Neural cell (in vitro differentiated cells): ENCODE data around the gene SERPINE1. TPM values are rescaled to one million over a fixed set of nuclear protein-coding genes. Genes with fewer than 3 reads are reported as not detected.

ENCODE experiments used
- H2AFZ ChIP-seq: fragments of 200-600, 300-800 bp; sonication (generic), shearing (Covaris generic); 2 replicates; pipeline ENCODE4 v1.6.0; 2014; ENCODE audit warnings: low read depth, mild to moderate bottlenecking, antibody characterized with exemption, low read length, moderate library complexity
- H3F3A ChIP-seq: fragments of 200-600 bp; shearing (Covaris generic); 2 replicates; pipeline ENCODE4 v1.6.1; 2016; ENCODE audit warnings: mild to moderate bottlenecking, moderate library complexity, mixed read lengths, antibody characterized with exemption, low read length; ENCODE audit not compliant: insufficient read depth, poor library complexity, severe bottlenecking
- H3K27ac ChIP-seq: fragments of 200-600, 300-800 bp; sonication (generic), shearing (Covaris generic); 2 replicates; pipeline ENCODE4 v1.5.1; 2014; ENCODE audit warnings: mild to moderate bottlenecking, low read length, moderate library complexity
- H3K27me3 ChIP-seq: fragments of 300-800, 200-600 bp; sonication (generic), shearing (Covaris generic); 2 replicates; pipeline ENCODE4 v1.6.0; 2014; ENCODE audit warnings: mild to moderate bottlenecking, low read depth, low read length, moderate library complexity; ENCODE audit not compliant: insufficient read depth
- H3K36me3 ChIP-seq: fragments of 300-800, 200-600 bp; sonication (generic), shearing (Covaris generic); 2 replicates; pipeline ENCODE4 v1.5.1; 2014; ENCODE audit warnings: mild to moderate bottlenecking, antibody characterized with exemption, low read length, moderate library complexity; ENCODE audit not compliant: insufficient read depth
- H3K4me2 ChIP-seq: fragments of 300-800, 200-600 bp; sonication (generic), shearing (Covaris generic); 2 replicates; pipeline ENCODE4 v1.6.0; 2014; ENCODE audit warnings: mild to moderate bottlenecking, low read length
- H3K4me3 ChIP-seq: fragments of 300-800, 200-600 bp; sonication (generic), shearing (Covaris generic); 2 replicates; pipeline ENCODE4 v1.5.1; 2014; ENCODE audit warnings: mild to moderate bottlenecking, low read length, moderate library complexity
- H3K79me2 ChIP-seq: fragments of 200-600 bp; shearing (Covaris generic); replicated peaks from 2 replicates; pipeline ENCODE4 v1.6.0; 2014; ENCODE audit warnings: mild to moderate bottlenecking, low read length, moderate library complexity; ENCODE audit not compliant: insufficient read depth
- H3K9ac ChIP-seq: fragments of 300-800, 200-600 bp; sonication (generic), shearing (Covaris generic); 2 replicates; pipeline ENCODE4 v1.6.1; 2016; ENCODE audit warnings: mild to moderate bottlenecking, low read length, mixed read lengths
- H3K9me2 ChIP-seq: fragments of 200-600 bp; shearing (Covaris generic); 2 replicates; pipeline ENCODE4 v1.6.1; 2016; ENCODE audit warnings: mild to moderate bottlenecking, low read length, mixed read lengths; ENCODE audit not compliant: insufficient read depth
- H3K9me3 ChIP-seq: fragments of 200-600, 300-800 bp; sonication (generic), shearing (Covaris generic); 2 replicates; pipeline ENCODE4 v1.6.1; 2016; ENCODE audit warnings: mild to moderate bottlenecking, mixed run types, low read length, moderate library complexity, mixed read lengths
- H4K20me1 ChIP-seq: fragments of 200-600 bp; shearing (Covaris generic); 2 replicates; pipeline ENCODE4 v1.6.1; 2016; ENCODE audit warnings: mild to moderate bottlenecking, mixed run types; ENCODE audit not compliant: insufficient read depth
- CTCF ChIP-seq: fragments of 450-650 bp; IDR thresholded peaks from 2 replicates; pipeline ENCODE4 v1.5.1; 2014; ENCODE audit warnings: antibody characterized with exemption, mild to moderate bottlenecking, moderate library complexity; ENCODE audit not compliant: poor library complexity, severe bottlenecking
- EP300 ChIP-seq: fragments of 450-650 bp; conservative IDR thresholded peaks from 2 replicates; pipeline ENCODE4 v1.6.1; 2014; ENCODE audit warnings: antibody characterized with exemption, mild to moderate bottlenecking, moderate library complexity; ENCODE audit not compliant: poor library complexity, severe bottlenecking
- EZH2 ChIP-seq: fragments of 200-600, 300-800 bp; shearing (Covaris generic), sonication (generic); IDR thresholded peaks from 2 replicates; pipeline ENCODE4 v1.6.1; 2014; ENCODE audit warnings: antibody characterized with exemption, low read length, borderline replicate concordance, mild to moderate bottlenecking; ENCODE audit not compliant: insufficient read depth, poor library complexity, severe bottlenecking
- MXI1 ChIP-seq: fragments of 450-650 bp; conservative IDR thresholded peaks from 2 replicates; pipeline ENCODE4 v1.6.1; 2014; ENCODE audit warnings: antibody characterized with exemption, mild to moderate bottlenecking; ENCODE audit not compliant: poor library complexity, severe bottlenecking
- POLR2AphosphoS5 ChIP-seq: IDR thresholded peaks from 2 replicates; pipeline ENCODE4 v1.6.1; 2012
- RAD21 ChIP-seq: fragments of 450-650 bp; conservative IDR thresholded peaks from 2 replicates; pipeline ENCODE4 v1.6.1; 2014; ENCODE audit warnings: antibody characterized with exemption, mild to moderate bottlenecking, moderate library complexity
- REST ChIP-seq: IDR thresholded peaks from 2 replicates; pipeline ENCODE4 v1.6.1; 2012; ENCODE audit warnings: borderline replicate concordance
- SMC3 ChIP-seq: fragments of 450-650 bp; conservative IDR thresholded peaks from 2 replicates; pipeline ENCODE4 v1.6.1; 2014; ENCODE audit warnings: antibody characterized with exemption, mild to moderate bottlenecking, moderate library complexity; ENCODE audit not compliant: poor library complexity
- TAF1 ChIP-seq: IDR thresholded peaks from 2 replicates; pipeline ENCODE4 v1.6.1; 2012; ENCODE audit warnings: low read depth
- polyA plus RNA-seq: library from polyadenylated mRNA; depleted of rRNA; stranded (reverse); fragments of >200 nt; gene quantifications from 2 replicates; pipeline ENCODE4 v1.2.3, GENCODE V29; 2014

The SERPINE1 gene
- polyA plus RNA-seq, 1 donor from 2014 or later: 0.12 TPM

- Histone ChIP-seq H3K4me3 (no peak overlapping the region), H3K9me2 (no peaks in the 10 kb centered on the region), H3K4me2 (no peak overlapping the region), H3K9ac (no peak overlapping the region), H4K20me1 (no peaks in the 10 kb centered on the region), H2AFZ (no peak overlapping the region), H3F3A (no peaks in the 10 kb centered on the region), H3K27ac (no peak overlapping the region), H3K36me3 (no peaks in the 10 kb centered on the region), H3K27me3 (peaks cover 77% of the 10 kb centered on the region), H3K9me3 (no peaks in the 10 kb centered on the region), H3K79me2 (no peaks in the 10 kb centered on the region)
- TF ChIP-seq CTCF (no peak), MXI1 (no peak), REST (no peak), TAF1 (no peak), RAD21 (no peak), EZH2 (no peak), SMC3 (no peak), EP300 (no peak), POLR2AphosphoS5 (no peak)
Observed at GRCh38 chr7:101173752-101174244, 46.9 kb downstream of the SERPINE1 start.

GRCh38 chr7:101174322-101174854 lies 47.5 kb downstream of the SERPINE1 start:
- Histone ChIP-seq H3K9me3 (no peaks in the 10 kb centered on the region), H3F3A (no peaks in the 10 kb centered on the region), H2AFZ (no peak overlapping the region), H3K36me3 (no peaks in the 10 kb centered on the region), H3K9ac (no peak overlapping the region), H3K4me2 (no peak overlapping the region), H3K79me2 (no peaks in the 10 kb centered on the region), H3K27me3 (peaks cover 71% of the 10 kb centered on the region), H3K27ac (no peak overlapping the region), H4K20me1 (no peaks in the 10 kb centered on the region), H3K4me3 (no peak overlapping the region), H3K9me2 (no peaks in the 10 kb centered on the region)
- no peak for TF ChIP-seq POLR2AphosphoS5
- no peak for TF ChIP-seq SMC3
- no peak for TF ChIP-seq REST
- TF ChIP-seq EP300: no peak
- no peak for TF ChIP-seq MXI1
- no peak for TF ChIP-seq TAF1
- TF ChIP-seq EZH2: no peak
- no peak for TF ChIP-seq RAD21
- TF ChIP-seq CTCF: no peak
